GM12878 (cell line): Measurements from ENCODE around the gene REXO1. TPM values are rescaled to one million over a fixed set of nuclear protein-coding genes. Genes with fewer than 3 reads are reported as not detected.

Experiments used
- CHD2 ChIP-seq: IDR thresholded peaks from 2 replicates; pipeline ENCODE4 v1.6.1; 2011; ENCODE audit warnings: low read depth, low read length, improper control_type of control experiment, borderline replicate concordance
- CREB1 ChIP-seq: IDR thresholded peaks from 2 replicates; pipeline ENCODE4 v1.6.1; 2012; ENCODE audit warnings: low read depth, mild to moderate bottlenecking, inconsistent platforms
- EGR1 ChIP-seq, 2 experiments: IDR thresholded peaks; 1 replicate in 1 of 2; 2 replicates in 1 of 2; pipeline ENCODE4 v1.6.1; 2011 to 2012; ENCODE audit warnings: low read depth in 2 of 2, low read length in 2 of 2, borderline replicate concordance in 1 of 2, mild to moderate bottlenecking in 1 of 2, moderate library complexity in 1 of 2
- ESRRA ChIP-seq: IDR thresholded peaks from 2 replicates; pipeline ENCODE4 v1.6.1; 2012; ENCODE audit warnings: mild to moderate bottlenecking, low read length, improper control_type of control experiment
- FOS ChIP-seq: IDR thresholded peaks from 3 replicates; pipeline ENCODE4 v1.6.1; 2011; ENCODE audit warnings: borderline replicate concordance; ENCODE audit not compliant: insufficient read length; ENCODE audit errors: extremely low read depth
- HCFC1 ChIP-seq: fragments of 150-350 bp; IDR thresholded peaks from 2 replicates; pipeline ENCODE4 v1.6.1; 2014; ENCODE audit warnings: low read length
- HDGF ChIP-seq: fragments of 450-650 bp; IDR thresholded peaks from 2 replicates; pipeline ENCODE4 v1.6.1; 2016; ENCODE audit warnings: antibody characterized with exemption
- MXI1 ChIP-seq: fragments of 150-350 bp; IDR thresholded peaks from 2 replicates; pipeline ENCODE4 v1.6.1; 2011; ENCODE audit warnings: low read depth, mild to moderate bottlenecking, inconsistent platforms, low read length, improper control_type of control experiment
- NR2C1 ChIP-seq: fragments of 450-650 bp; IDR thresholded peaks from 2 replicates; pipeline ENCODE4 v1.6.1; 2017; ENCODE audit warnings: antibody characterized with exemption, mild to moderate bottlenecking, moderate library complexity
- PBX3 ChIP-seq: IDR thresholded peaks from 2 replicates; pipeline ENCODE4 v1.6.1; 2011; ENCODE audit warnings: mild to moderate bottlenecking, low read depth, low read length, moderate library complexity; ENCODE audit not compliant: insufficient replicate concordance
- RCOR1 ChIP-seq: conservative IDR thresholded peaks from 2 replicates; pipeline ENCODE4 v1.6.1; 2012; ENCODE audit warnings: low read depth, low read length, improper control_type of control experiment
- RELB ChIP-seq: fragments of 450-650 bp; IDR thresholded peaks from 2 replicates; pipeline ENCODE4 v1.6.1; 2017; ENCODE audit warnings: low read depth, mild to moderate bottlenecking, moderate library complexity
- SIN3A ChIP-seq: IDR thresholded peaks from 2 replicates; pipeline ENCODE4 v1.6.1; 2012; ENCODE audit warnings: low read depth, low read length, improper control_type of control experiment
- SREBF1 ChIP-seq: IDR thresholded peaks from 2 replicates; pipeline ENCODE4 v1.6.1; 2012; ENCODE audit warnings: mild to moderate bottlenecking, low read length
- STAT1 ChIP-seq: fragments of 450-650 bp; conservative IDR thresholded peaks from 2 replicates; pipeline ENCODE4 v1.6.1; 2014; ENCODE audit warnings: antibody characterized with exemption, mild to moderate bottlenecking
- TARDBP ChIP-seq: IDR thresholded peaks from 2 replicates; pipeline ENCODE4 v1.6.1; 2016; ENCODE audit warnings: borderline replicate concordance
- TBL1XR1 ChIP-seq: IDR thresholded peaks from 2 replicates; pipeline ENCODE4 v1.6.1; 2012; ENCODE audit warnings: low read depth, low read length, improper control_type of control experiment
- ZNF687 ChIP-seq: fragments of 450-650 bp; IDR thresholded peaks from 2 replicates; pipeline ENCODE4 v1.6.1; 2017; ENCODE audit warnings: mild to moderate bottlenecking, moderate library complexity
- polyA plus RNA-seq, 11 experiments: library from polyadenylated mRNA; depleted of rRNA in 4 of 11; unstranded in 6 of 11; stranded (reverse) in 5 of 11; fragments of >200 nt; fragmentation: Nextera tagmentation in 4 of 11; fragmentation: Illumina TruSeq in 1 of 11; extraction: Ambion mirVana in 4 of 11; extraction: Trizol in 1 of 11; gene quantifications; 1 replicate in 1 of 11; 2 replicates in 10 of 11; pipeline versions ENCODE4 v1.2.1 to v1.2.3, GENCODE V29; 2011 to 2016; ENCODE audit warnings: inconsistent platforms in 2 of 11, missing spikeins in 2 of 11, low read depth in 1 of 11
- total RNA-seq, 4 experiments: library from RNA; depleted of rRNA in 3 of 4; stranded (reverse); fragments of >200 nt in 3 of 4; fragmentation: Illumina TruSeq in 1 of 4; extraction: Trizol in 1 of 4; gene quantifications; 2 replicates each; pipeline versions ENCODE4 v1.2.1 to v1.2.3, GENCODE V29; 2013 to 2021

The REXO1 gene
- total and polyA plus RNA-seq, 10 of the 15 experiments (the other 5 are each of a cell fraction or from before 2014, with no cell fraction given): 0.03 to 45.2 (median 8.4) TPM

GRCh38 chr19:1875646-1876495 lies 27.6 kb upstream of the REXO1 start (continued):
- peak; percentile 67 for TF ChIP-seq HDGF
- peak; percentile 57; the same call in 1 of the 2 replicates for TF ChIP-seq STAT1
- TF ChIP-seq PBX3: peak; percentile 23
- peak; percentile 52 to 89; a peak in 2 of 3 replicates for TF ChIP-seq EGR1 (IDR thresholded peaks at IDR 0.05; ENCODE audit: borderline replicate concordance in 1 of 2, low read depth in 2 of 2, low read length in 2 of 2)
- TF ChIP-seq MXI1: peak; percentile 81; the same call in 1 of the 2 replicates
- peak; percentile 75; the same call in 1 of the 2 replicates for TF ChIP-seq TARDBP
- no peak for TF ChIP-seq FOS
- TF ChIP-seq CHD2: peak; percentile 72
- TF ChIP-seq SREBF1: no peak
- peak; percentile 56; the same call in 1 of the 2 replicates for TF ChIP-seq HCFC1
- TF ChIP-seq TBL1XR1: peak; percentile 47; the same call in 1 of the 2 replicates
- TF ChIP-seq ESRRA: no peak
- TF ChIP-seq CREB1: peak; percentile 90
- TF ChIP-seq NR2C1: peak; percentile 72
- peak; percentile 30; the same call in 1 of the 2 replicates for TF ChIP-seq SIN3A
- peak; percentile 70; the same call in 1 of the 2 replicates for TF ChIP-seq RELB
- TF ChIP-seq RCOR1: 0 out of 2 replicates have a peak, but pooled peaks have one; percentile 26
- TF ChIP-seq ZNF687: peak; percentile 75
